Choroid plexus epithelial cell (primary cell): ENCODE data around the gene NID1.

ENCODE experiments used
- DNase-seq: peaks from one replicate; pipeline ENCODE4 v3.0.0-alpha.2; 2010; ENCODE audit warnings: low read depth
- H3K4me3 ChIP-seq: 2 replicates; pipeline ENCODE4 v1.5.1; 2011; ENCODE audit warnings: low read depth, mild to moderate bottlenecking, control low read depth, low read length, moderate library complexity
- TF ChIP-seq, protein P1 (sequence below): conservative IDR thresholded peaks from 2 replicates; pipeline ENCODE4 v1.5.1; 2011; ENCODE audit warnings: low read depth, mild to moderate bottlenecking, control low read depth, inconsistent platforms, low read length, moderate library complexity

NID1 gene

DNA sequence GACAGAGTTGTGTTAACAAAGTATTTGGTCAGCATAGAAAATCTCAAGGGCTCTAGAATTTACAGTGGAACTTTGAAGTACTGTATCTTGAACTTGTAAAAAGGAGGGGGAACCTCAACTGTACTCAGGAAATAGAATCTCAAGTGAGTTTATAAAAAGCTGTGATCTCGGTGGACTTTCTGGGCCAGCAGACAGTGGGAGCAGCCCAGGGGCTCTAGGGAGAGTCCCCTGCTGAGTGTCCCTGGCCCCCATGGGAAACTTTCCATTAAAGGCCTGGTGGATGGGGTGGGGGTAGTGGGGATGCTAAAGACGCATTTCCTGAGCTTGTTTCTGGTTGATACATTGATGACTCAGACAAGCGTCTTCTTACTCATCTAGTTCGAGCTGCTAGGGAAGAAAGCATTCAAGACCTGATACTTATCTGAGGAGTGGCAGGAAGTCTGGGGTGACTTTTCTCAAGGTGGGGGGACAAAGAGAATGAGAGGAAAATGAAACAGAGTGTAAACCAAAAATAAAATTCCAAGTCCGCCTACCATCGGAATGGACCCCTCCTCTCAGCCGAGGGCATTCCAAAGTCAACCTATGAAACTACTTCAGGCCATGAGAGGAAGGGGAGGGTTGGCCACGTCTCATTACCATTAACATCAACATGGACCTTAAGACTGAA lies 65.5 kb downstream of the NID1 start:
- TF ChIP-seq, protein P1, sequence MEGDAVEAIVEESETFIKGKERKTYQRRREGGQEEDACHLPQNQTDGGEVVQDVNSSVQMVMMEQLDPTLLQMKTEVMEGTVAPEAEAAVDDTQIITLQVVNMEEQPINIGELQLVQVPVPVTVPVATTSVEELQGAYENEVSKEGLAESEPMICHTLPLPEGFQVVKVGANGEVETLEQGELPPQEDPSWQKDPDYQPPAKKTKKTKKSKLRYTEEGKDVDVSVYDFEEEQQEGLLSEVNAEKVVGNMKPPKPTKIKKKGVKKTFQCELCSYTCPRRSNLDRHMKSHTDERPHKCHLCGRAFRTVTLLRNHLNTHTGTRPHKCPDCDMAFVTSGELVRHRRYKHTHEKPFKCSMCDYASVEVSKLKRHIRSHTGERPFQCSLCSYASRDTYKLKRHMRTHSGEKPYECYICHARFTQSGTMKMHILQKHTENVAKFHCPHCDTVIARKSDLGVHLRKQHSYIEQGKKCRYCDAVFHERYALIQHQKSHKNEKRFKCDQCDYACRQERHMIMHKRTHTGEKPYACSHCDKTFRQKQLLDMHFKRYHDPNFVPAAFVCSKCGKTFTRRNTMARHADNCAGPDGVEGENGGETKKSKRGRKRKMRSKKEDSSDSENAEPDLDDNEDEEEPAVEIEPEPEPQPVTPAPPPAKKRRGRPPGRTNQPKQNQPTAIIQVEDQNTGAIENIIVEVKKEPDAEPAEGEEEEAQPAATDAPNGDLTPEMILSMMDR: no peak
- DNase-seq: peak; percentile 97
- no peak overlapping the region for H3K4me3 ChIP-seq

DNA sequence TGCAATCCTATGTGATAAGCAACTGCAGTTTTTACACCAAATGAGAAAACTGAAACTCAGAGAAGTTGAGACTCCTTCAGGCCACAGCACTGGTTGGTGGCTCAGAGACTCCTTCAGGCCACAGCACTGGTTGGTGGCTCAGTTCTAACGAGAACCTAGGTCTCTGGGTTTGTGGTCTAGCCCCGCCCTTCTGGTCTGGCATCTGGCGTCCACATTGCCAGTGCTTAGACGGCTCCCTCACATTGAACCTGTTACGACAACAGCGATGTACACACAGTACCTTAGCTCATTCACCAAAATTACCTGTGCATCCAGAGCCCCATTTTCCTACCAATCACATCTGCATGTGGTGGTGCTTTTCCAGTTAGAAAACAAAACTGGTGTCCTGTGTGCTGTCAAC lies 66.1 kb downstream of the NID1 start:
- DNase-seq: peak; percentile 36
- H3K4me3 ChIP-seq: no peak overlapping the region
- TF ChIP-seq, protein P1: no peak

DNA sequence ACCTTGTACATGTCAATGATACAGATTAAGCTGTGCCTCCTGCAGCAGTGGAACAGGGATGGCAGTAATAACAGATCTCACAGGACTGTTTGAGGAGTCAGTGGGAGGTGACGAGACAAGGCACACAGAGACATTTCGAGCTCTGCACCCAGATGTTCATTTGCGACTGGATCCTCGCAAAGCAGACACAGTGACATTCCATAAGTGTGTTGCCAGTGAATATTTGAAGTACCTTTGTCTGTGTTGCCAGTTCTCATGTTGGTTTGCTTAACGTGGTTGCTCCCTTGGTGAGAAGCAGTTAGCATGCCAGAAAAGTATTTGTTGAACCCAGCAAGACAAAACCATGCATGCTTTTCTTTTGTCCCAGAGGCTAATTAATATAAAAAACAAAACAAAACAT lies 67.0 kb downstream of the NID1 start:
- DNase-seq: no peak
- TF ChIP-seq, protein P1: no peak
- no peak overlapping the region for H3K4me3 ChIP-seq

DNA sequence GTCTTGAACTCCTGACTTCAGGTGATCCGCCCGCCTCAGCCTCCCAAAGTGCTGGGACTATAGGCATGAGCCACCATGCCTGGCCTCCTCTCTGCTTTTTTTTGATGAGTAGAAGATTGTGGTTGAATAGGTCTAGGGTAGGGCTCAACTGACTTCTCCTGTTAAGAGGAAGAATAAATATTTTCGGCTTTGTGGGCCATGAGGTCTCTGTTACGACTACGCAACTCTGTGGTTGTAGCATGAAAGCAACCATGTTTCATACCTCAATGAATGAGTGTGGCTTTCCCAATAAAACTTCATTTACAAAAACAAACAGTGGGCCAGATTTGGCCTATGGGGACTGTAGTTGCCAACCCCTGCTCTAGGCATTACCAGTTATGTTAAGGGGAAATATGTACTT lies 67.8 kb downstream of the NID1 start:
- DNase-seq: no peak
- TF ChIP-seq, protein P1: no peak
- H3K4me3 ChIP-seq: no peak overlapping the region

DNA sequence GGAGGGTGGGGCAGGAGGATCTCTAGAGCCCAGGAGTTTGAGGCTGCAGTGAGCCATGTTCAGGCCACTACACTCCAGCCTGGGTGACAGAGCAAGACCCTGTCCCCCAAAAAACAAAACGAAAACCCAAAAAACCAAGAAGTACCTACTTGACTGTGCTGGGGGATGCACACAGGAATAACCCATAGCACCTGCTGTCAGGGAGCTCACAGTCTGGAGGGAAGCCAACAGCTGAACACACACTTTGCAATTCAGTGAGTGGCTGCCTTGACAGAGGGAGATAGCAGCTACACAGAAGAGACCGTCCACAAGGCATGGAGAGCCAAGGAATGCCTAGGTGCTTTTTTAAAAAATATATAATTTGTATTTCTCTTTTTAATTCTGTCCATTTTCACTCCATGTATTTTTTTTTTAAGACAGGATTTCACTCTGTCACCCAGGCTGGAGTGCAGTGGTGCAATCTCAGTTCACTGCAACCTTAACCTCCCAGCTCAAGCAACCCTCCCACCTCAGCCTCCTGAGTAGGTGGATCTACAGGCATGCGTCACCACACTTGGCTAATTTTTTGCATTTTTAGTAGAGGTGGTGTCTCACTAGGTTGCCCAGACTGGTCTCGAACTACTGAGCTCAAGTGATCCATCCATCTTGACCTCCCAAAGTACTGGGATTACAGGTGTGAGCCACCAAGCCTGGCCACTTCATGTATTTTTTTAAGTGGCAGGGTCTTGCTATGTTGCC lies 68.7 kb downstream of the NID1 start:
- no peak for DNase-seq
- no peak overlapping the region for H3K4me3 ChIP-seq
- TF ChIP-seq, protein P1: no peak

DNA sequence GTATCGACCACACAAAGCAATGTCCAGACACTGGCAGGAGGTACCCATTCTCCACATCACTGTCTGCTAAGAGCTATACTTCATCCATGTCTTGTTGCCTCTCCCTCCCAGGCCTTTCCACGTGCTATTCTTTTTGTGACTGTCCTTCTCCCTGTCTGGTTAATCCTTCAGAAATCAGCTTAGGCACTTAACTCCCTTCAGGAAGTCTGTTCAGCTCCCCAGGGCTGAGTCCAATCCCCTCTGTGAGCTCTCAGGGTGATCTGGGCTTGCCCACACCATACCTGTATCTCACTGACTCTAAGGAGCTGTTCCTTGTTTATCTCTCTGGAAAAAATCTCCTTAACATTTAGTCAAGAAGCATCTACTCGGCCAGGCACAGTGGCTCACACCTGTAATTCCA lies 69.4 kb downstream of the NID1 start:
- DNase-seq: no peak
- TF ChIP-seq, protein P1: no peak
- no peak overlapping the region for H3K4me3 ChIP-seq

DNA sequence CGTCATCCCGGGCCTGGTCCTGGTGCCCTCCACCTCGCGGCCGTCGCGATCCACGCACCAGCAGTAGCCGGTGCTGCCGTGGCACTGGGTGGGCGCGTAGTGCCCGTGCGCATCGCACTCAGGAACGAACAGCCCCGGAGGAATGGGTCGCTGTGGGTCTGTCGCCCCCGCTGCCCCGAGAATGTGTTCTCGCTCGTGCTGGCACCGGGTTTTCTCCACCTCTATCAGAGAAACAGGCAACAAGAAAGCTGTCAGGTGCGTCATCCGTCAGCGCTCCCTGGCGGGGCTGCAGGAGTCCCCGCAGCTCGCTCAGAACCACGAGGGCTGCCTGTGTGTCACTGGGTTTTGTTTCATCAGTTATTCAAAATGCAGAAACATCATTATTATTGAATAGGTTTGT lies 71.2 kb downstream of the NID1 start:
- DNase-seq: no peak
- TF ChIP-seq, protein P1: no peak

More for the DNA sequence above, 71.2 kb downstream of the NID1 start:
- H3K4me3 ChIP-seq: no peak overlapping the region
